ENCODE measurements around the gene AVL9.

Gene AVL9

DNA sequence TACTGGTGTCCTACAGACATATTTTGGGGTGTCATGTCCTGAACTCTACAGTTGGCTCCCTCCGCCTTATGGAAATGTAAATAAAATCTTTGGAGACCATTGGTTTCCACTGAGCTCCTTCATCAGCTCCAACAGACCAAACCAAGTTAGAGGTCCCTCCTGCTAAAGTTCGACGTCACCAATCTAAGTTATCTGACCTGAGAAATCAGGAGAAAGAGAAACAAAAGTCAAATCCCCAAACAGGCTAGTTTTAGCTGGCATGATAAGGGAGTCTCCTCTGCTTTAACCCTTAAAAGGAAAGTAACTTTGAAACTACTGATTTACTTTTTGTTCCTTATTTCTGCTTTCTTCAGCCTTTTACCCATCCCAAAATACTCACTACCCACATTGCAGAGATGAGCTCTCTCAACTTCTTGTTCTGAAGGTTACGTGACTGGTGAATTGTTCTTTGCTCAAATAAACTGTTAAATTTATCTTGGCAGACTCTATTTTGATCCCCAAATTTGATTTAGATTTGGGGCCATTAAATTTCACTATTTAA is 39.9 kb downstream of the AVL9 start:
- DNase-seq = no peak

DNA sequence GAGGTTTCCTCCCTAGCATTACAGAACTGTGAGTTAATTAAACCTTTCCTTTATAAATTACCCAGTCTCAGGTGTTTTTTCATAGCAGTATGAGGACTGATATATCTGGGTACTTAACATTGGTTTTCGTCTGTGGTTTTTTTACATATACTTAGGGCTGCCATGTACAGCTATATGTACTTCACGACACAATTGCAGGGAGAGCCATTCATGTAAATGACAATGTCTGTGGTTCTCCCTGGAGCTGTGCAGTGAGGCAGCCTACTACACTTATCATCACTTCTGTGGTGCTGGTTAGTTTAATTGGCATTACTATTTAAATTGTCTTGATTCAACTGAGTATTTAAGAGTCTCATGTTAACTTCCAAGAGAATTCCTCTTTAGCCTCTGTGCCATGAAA is 40.7 kb downstream of the AVL9 start:
- DNase-seq = no peak

DNA sequence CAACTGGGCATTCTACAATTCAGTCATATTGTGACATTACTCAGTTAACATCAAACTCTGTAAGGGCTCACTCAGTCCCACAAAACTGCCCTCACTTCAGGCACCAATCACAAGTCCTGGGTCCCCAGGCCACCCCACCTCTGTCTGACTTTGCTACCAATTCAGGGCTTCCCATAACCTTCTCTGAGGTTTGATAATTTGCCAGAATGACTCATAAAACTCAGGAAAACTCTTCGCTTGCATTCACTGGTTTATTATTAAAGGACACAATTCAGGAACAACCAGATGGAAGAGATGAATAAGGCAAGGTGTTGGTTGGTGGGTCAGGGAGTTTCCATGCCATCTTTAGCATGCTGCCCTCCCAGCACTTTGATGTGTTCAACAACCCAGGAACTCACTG is 41.3 kb downstream of the AVL9 start:
- DNase-seq = no peak

DNA sequence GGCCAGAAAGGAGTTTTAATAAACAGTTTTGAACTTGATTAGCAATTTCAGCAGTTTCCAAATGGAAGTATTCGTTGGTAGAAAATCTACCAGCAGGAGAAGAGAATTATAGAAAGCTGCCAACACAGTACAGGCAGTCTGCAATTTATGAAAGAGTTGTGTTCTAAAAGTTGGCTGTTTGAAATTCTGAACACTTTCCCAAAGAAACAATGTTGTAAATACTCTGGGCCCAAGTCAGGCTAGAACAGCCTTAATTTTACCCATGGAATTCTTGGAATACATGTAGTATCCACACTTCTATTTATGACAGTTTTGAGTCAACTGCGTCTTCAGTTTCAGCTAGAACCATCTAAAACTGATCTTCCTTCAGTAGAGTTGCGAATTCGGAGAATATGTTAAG is 42.5 kb downstream of the AVL9 start:
- no peak for DNase-seq

DNA sequence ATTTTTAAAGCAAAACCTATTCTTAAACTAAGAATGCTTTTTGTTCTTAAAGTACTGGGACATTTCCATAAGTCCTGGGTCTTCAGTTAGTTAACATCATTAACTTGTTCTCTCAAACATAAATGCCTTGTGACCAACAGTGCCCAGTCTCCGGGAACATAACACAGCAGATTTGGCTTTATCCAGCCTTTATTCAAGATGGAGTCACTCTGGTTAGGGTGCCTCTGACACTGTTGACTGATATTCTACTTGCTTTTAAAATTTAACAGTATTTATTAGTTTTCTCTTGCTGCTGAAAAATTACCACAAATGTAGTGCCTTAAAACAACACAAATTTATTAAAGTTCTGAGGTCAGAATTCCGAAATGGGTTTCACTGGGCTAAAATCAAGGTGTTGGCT is 44.1 kb downstream of the AVL9 start:
- DNase-seq = no peak

DNA sequence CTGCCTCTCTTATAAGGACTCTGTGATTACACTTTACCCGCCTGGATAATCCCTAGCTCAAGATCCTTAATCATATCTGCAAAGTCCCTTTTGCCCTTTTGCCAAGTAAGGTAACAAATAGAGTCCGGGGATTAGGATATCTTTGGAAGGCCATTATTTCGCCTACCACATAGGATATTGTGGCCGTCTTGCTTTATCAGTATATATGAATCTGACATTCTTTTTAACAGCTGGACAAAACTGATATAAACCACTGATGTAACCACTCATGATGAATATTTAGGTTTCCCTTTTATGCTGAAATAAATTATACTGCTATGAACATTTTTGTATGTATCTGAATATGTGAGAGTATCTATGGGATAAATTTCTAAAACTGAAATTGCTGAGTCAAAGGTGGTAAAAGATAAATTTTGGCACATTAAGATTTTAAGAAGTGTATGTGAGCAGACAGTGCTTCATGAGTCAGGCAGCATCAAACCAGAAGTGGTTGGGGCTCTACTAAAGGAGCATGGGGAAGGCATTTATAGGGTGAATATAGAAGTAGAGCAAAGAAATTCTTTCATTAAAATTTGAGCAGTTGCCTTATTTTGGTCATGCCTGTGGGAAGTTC is 44.7 kb downstream of the AVL9 start:
- no peak for DNase-seq

DNA sequence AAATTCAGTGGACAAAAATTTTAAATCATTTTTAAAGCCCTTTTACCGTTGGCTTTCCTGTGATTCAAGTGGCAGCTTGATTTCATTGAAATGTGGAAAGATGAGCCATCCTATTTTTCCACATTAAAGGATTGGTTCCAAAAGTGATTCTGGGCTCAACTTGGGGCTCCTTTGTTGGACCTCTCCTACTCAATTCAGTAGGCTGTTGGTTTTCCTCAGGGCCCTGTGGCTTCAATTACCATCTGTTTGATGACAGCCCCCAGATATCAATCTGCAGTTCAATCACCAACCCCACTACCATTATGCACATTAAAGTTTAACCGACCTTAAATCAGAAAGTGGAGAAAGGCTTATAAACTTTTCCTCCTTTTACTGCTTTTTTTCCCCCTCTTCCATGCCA is 47.3 kb downstream of the AVL9 start:
- DNase-seq = no peak

DNA sequence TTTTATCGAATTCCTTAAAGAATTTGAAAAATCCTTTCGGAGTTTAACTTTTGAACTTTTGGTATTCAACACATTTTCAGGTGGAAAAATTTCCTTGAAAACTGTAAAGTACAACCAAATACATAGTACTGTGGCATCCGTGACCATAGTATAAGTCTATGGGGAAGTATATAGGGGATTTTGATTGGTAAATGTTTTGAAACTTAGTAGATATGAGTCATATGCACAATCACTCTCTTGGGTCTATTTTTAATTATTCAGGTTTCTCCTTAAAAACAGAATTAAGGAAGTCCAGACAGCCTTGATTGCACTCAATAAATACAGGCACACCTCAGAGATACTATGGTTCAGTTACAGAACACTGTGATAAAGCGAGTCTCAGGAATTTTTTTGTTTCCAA is 64.2 kb downstream of the AVL9 start:
- no peak for DNase-seq

DNA sequence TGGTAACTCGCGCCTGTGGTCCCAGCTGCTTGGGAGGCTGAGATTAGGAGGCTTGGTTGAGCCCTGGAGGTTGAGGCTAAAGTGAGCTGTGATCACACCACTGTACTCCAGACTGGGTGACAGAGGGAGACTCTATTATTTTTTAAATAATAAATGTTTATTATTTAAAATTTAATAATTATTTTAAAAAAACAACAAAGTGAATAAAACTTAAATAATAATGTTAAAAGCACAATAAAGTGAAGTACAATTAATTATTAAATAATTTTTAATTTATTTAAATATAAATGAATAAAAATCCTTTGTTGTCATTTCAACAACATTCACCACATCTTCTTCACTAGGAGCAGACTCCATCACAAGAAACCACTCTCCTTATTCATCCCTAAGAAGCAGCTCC is 64.8 kb downstream of the AVL9 start:
- no peak for DNase-seq

DNA sequence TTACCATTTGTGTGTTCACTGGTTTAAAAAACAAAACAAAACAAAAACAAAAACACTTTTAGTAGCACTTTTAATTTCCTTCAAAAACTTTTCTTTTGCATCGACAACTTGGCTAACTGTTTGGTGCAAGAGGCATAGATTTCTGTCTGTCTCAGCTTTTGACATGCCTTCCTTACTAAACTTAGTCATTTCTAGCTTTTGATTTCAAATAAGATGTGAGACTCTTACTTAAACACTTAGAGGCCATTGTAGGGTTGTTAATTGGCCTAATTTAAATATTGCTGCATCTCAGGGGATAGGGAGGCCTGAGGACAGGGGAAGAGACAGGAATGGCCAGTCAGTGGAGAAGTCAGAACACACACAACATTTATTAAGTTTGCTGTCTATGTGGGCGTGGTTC is 66.3 kb downstream of the AVL9 start:
- no peak for DNase-seq

DNA sequence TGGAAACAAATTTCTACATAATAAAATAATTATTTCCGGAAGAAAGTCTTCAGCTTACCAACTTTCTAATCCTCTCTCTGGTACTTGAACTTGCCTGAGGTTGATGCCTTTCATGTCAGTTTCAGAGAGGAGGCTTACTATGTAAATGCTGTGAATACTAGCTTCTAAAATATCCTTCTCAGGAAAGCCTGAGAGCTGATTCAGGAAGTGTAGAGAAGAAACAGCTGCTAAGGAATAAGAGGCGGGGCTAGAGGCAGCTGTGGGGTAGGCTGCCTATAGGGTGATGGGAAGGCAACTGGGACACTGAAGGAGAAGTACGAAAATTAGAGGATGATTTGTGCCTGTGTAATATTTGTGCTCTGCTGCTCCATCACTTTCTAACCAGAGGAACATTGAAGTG is 69.3 kb downstream of the AVL9 start:
- no peak for DNase-seq

DNA sequence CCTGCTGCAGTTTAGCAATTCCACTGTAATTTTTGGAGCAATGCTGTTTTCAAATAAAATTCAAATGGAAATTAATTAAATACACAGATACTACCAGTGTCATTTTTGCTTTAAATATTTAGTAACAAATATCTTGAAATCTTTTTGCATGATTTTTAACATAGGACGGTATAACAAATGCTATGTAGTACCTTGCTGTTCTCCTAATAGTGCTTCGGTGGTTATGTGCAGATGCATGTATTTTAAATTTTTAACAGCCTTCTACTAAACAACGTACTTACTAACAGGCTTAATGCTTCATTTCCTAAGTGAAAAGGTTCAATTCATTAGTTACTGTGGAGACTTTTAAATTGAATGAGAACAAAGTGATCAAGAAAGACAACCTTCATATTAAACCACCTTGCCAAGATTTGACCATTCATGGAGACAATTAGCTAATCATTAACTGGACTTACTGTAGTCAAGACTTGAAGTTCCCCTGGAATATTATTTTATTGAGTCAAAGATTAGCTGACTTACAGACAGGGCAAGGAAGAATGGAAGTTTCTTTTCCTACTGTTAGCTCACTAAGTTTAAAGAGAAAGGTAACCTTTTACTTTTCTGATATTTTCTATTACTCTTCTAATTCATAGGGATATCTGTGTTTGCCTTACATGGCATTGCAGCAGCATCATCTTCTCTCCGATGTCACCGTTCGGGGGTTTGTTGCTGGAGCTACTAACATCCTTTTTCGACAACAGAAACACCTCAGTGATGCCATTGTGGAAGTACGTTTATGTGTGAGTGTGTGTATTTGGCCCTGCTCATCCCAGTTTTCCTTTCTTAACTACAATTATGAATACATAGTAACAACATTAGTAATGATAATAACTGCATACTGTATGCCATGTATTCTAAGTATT is 74.3 kb downstream of the AVL9 start:
- DNase-seq = no peak

DNA sequence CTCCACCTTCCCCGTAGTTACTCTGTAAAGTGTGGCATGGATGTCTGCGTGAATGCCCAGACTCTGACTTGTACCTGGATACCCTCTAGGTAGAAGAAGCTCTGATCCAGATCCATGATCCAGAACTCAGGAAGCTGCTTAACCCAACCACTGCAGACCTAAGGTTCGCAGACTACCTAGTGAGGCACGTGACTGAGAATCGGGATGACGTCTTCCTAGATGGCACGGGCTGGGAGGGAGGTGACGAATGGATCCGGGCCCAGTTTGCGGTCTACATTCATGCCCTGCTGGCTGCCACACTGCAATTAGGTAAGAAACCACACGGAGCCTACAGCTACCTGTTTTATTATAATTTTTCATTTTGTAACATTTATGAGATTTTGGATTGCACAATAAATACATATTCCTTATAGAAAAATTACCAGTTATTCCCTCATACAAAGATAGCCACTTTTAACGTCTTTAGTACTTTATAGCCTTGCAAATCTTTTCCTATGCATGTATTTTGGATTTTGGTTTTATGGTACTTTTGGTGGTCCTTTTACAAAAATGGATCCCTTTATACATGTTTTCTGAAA is 77.9 kb downstream of the AVL9 start:
- no peak for DNase-seq

DNA sequence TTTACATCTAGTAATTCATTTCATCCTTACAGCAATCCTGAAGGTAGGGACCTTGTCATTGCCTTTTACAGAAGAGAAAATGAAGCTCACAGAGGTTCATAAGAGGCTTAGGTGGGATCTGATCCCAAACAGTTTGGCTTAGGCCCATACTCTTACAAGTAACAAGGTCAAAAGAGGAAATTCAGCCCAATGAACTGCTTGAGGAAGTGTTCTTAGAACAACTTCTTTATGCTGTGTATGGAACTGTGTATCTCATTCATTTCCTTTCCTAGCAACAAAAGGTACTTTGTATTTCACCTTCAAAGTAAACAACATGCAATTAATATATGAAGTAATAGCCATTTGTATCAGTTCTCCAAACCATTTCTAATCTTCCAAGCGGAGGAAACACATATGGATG is 79.3 kb downstream of the AVL9 start:
- DNase-seq = no peak

DNA sequence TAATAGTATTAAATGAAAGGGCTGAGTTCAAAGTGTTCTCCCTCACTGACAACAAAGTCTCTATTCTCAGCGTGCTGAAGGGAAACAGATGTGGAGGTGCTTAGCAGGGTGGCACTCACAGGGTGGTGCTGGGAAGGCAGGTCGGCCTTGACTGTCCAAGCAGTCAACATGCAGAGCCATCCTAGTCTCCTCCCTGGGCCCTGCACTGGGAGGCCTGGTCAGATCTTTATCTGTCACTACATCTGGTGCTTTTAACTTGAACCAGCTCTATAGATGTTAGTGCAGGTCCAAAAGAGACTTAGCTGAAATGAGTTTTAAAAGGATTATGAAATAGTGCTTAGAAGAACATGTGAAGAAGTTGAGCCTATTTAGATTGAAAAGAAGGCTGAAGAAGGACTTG is 82.1 kb downstream of the AVL9 start:
- no peak for DNase-seq

DNA sequence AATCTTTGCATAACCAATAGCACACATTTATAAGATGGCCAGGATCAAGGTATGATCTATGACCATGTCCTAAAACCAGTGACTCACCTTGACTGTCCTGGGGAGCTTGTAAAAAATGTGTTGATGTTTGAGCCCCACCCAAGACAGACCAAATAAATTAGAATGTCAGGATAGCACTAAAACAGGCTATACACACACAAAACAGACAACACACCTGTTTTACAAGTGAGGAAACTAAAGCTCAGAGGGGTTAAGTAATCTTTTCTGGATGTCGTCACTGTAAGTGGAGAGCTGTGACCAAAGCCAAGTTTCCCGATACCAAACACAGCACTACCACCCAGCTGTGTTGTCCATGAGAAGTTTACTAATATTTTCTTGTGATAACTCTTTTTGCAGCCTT is 84.5 kb downstream of the AVL9 start:
- no peak for DNase-seq

DNA sequence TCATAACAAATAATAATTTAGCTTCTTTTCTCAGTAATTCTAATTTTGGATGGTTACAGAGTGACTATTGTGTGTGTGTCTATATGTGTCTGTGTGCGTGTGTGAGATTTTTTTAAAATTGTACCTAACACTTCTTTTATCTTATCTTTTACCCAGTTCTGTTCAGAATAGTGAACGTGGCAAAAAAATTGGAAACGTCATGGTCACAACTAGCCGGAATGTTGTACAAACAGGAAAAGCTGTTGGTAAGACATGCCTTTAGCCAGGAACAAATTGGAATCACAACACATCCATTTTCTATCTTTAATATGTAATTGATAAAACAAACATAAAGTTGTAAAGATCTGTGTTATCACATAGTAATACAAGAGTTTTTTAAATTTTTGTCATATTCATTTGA is 85.4 kb downstream of the AVL9 start:
- DNase-seq = no peak

DNA sequence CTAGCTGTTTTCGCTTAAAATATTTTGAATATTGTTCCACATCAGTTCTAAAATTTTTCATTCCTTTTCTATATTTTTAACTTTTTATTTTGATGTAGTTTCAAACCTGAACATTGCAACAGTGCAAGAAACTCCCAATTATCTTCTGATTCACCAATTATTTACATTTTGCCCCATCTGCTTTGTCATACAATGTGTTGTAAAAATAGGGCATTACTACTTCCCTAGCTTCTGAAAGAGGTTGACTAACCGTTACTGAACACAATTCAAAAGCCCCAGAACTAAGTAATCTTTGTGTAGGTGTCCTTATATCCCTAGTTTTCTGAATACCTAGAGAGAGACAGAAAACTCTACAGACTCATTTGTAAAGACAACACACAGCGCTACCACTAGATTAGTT is 86.7 kb downstream of the AVL9 start:
- DNase-seq = no peak

DNA sequence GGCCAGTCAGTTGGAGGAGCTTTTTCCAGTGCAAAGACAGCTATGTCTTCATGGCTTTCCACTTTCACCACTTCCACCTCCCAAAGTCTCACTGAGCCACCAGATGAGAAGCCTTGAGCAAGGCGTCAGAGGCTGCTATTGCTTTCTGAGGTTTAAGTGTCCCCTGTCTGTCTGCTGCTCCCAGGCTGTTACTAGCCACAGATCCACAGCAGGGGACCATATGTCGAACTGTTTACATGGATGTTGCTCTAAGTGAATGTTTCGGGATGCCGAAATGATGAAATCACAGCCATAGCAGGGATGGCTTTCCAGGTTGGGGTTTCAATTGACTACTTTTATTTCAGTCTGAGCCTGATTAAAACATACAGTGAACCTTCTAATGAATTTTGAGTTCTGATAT is 88.5 kb downstream of the AVL9 start:
- DNase-seq = no peak

DNA sequence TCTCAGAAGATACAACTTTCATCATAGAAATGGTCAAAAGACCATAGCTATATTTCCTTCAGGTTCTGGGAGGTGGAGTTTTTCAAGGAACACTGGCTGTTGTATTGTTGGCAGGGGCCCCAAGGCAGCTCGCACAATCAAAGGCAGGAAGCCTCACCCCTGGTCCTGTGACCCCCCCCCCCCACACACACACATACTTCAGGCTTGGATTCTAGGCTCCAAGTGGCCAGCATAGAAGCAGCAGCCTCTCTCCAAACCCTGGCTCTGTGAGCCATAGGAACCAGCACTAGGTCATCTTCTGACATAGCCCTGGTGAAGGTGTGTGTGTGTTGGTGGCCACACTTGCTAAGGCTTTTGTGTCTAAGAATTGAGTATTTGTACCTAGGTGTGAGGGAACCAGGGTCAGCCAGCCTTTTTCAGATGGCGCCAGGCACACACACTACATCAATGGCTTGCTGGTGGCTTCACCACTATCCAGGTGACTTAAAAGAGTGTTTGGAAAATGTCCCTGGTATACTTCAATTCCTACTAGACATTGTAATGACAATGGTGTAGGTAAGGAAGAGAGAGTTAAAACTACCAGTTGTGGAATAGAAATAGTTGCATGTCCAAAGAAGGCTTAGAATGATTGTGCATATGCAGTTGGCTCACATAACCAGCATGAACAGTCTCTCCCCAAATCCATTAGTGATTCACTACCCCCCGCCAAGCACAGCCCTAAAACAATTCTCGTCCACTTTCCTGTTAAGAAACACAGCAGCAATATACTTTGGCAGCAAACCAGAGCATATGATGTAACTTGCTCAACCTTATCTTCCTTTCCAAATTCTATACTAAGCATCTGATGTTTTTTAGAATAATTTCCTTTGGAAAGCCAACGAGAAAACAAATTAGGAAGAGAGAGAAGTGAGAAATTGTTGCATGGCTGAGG is 91.3 kb downstream of the AVL9 start:
- DNase-seq = no peak

DNA sequence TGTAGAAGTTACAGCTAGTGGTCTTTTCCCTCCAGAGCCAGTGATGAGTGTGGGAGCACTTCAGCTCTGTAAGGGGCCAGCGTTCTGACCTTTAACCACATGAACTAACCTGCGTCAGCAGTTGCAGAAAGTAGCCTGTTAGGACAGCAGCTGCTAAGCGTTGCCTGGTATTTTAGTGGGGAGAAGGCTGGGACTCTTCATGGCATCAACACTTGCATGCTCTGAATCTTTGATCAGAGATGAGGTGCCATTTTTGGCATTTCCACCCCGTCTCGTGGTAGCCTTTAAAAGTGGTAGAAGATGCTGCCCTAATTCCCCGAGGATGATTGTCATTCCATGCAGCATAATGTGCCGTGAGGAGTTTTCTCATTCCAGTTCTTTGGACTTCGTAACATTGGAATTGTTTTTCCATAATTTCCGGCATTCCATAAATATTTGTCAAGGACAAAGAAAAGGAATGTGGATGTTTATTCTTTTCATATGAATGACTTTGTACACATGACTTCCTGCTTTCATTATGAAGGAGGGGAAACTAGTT is 92.2 kb downstream of the AVL9 start:
- no peak for DNase-seq

DNA sequence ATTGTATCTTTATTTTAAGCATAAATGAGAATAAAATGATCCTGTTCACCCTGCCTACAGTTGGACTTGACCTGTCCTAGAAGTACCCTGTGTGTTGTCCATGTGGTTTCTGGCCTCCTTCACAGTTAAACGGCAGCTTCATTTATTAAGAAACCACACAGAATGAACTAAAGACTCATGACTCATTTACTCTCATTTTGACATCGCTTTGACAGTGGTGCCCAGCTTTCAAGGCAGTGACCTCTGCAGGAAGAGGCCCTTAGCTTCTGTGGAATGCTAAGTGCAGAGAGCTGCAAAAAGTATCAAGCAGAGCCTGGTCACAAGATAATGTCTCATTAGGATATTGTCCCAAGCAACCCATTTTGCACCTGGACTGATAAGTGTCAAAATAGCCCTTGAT is 93.4 kb downstream of the AVL9 start:
- no peak for DNase-seq

DNA sequence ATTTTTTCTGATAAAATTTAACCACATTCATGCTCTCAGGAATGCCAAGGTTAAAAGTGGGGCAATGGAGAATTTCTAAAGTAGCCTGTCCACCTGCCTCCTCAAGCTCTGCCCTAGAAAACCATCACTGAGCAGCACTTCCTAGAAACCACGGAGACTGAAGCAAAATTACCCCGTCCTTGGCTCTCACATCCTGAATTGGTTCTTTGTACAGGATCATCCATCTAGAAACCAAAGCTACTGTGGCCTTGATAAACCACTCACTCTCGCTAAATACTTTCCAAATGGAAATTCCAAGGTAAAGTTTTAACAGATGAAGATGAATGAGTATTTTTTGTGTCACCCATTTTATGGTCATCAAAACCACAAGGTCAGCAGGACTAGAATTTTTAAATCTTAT is 96.6 kb downstream of the AVL9 start:
- DNase-seq = no peak
